HEK293 (cell line): ENCODE results near the gene BET1.

Source experiments
- CTCF ChIA-PET: fragments of 350-600 bp; formaldehyde crosslinking; extraction: SDS; loops from one replicate; lab custom pipeline; 2021; ENCODE audit warnings: antibody characterized with exemption; lab: Yijun Ruan, JAX
- POLR2A ChIA-PET: fragments of 300-600 bp; formaldehyde crosslinking; extraction: SDS; loops from one replicate; lab custom pipeline; 2020; ENCODE audit warnings: antibody characterized with exemption, inconsistent platforms; lab: Yijun Ruan, JAX
- H3K27ac ChIP-seq: fragments of 200-500 bp; sonication (Bioruptor generic); 2 replicates; pipeline ENCODE4 v1.5.1; 2014; ENCODE audit warnings: low read depth, low read length, control low read depth, inconsistent platforms; ENCODE audit errors: extremely low read depth
- H3K36me3 ChIP-seq, 2 experiments: fragments of 200-500 bp in 1 of 2; sonication (Bioruptor generic) in 1 of 2; 1 replicate in 1 of 2; 2 replicates in 1 of 2; pipeline ENCODE4 v1.5.1; 2014 to 2017; ENCODE audit warnings: inconsistent platforms in 2 of 2, low read length in 2 of 2; ENCODE audit not compliant: control insufficient read depth in 2 of 2, insufficient read depth in 1 of 2
- H3K4me1 ChIP-seq: fragments of 200-500 bp; sonication (Bioruptor generic); 2 replicates; pipeline ENCODE4 v1.5.1; 2014; ENCODE audit warnings: mild to moderate bottlenecking, low read length, inconsistent platforms; ENCODE audit not compliant: control insufficient read depth, insufficient read depth
- H3K4me3 ChIP-seq: 2 replicates; pipeline ENCODE4 v1.5.1; 2011; ENCODE audit warnings: low read depth, mild to moderate bottlenecking, control low read depth, low read length, moderate library complexity
- H3K9me3 ChIP-seq: fragments of 200-500 bp; sonication (Bioruptor generic); 2 replicates; pipeline ENCODE4 v1.5.1; 2014; ENCODE audit warnings: low read depth, low read length, inconsistent platforms; ENCODE audit not compliant: control insufficient read depth, insufficient read depth
- GFI1B ChIP-seq: fragments of 450-650 bp; formaldehyde crosslinking; IDR thresholded peaks from 2 replicates; pipeline ENCODE4 v1.5.1; 2016; ENCODE audit warnings: missing biosample characterization, missing genetic modification characterization
- KLF7 ChIP-seq: fragments of 450-650 bp; formaldehyde crosslinking; IDR thresholded peaks from 2 replicates; pipeline ENCODE4 v1.5.1; 2016; ENCODE audit warnings: missing biosample characterization, missing genetic modification characterization, borderline replicate concordance
- MEIS1 ChIP-seq: sonication (generic); formaldehyde crosslinking; IDR thresholded peaks from 2 replicates; pipeline ENCODE4 v1.8.1; 2022; ENCODE audit warnings: missing genetic modification reagents, mild to moderate bottlenecking, borderline replicate concordance
- PBX3 ChIP-seq: sonication (generic); formaldehyde crosslinking; IDR thresholded peaks from 2 replicates; pipeline ENCODE4 v1.8.1; 2022; ENCODE audit warnings: mild to moderate bottlenecking, moderate library complexity, missing genetic modification reagents
- RBAK ChIP-seq: fragments of 450-650 bp; formaldehyde crosslinking; IDR thresholded peaks from 2 replicates; pipeline ENCODE4 v1.5.1; 2016; ENCODE audit warnings: missing biosample characterization, missing genetic modification characterization
- SP7 ChIP-seq: fragments of 450-650 bp; formaldehyde crosslinking; IDR thresholded peaks from 2 replicates; pipeline ENCODE4 v1.5.1; 2016; ENCODE audit warnings: missing biosample characterization, missing genetic modification characterization
- TRIM28 ChIP-seq: IDR thresholded peaks from 2 replicates; pipeline ENCODE4 v1.6.1; 2011; ENCODE audit warnings: low read length, control low read depth, borderline replicate concordance
- WT1 ChIP-seq: fragments of 450-650 bp; formaldehyde crosslinking; IDR thresholded peaks from 2 replicates; pipeline ENCODE4 v1.5.1; 2016; ENCODE audit warnings: missing biosample characterization, missing genetic modification characterization
- ZEB2 ChIP-seq: fragments of 450-650 bp; formaldehyde crosslinking; IDR thresholded peaks from 2 replicates; pipeline ENCODE4 v1.5.1; 2016; ENCODE audit warnings: missing biosample characterization, missing genetic modification characterization
- ZFHX2 ChIP-seq: fragments of 450-650 bp; formaldehyde crosslinking; conservative IDR thresholded peaks from 2 replicates; pipeline ENCODE4 v1.5.1; 2016; ENCODE audit warnings: missing biosample characterization, missing genetic modification characterization
- ZFP37 ChIP-seq: fragments of 450-650 bp; formaldehyde crosslinking; IDR thresholded peaks from 2 replicates; pipeline ENCODE4 v1.5.1; 2016; ENCODE audit warnings: missing biosample characterization, missing genetic modification characterization
- ZNF138 ChIP-seq: fragments of 450-650 bp; formaldehyde crosslinking; IDR thresholded peaks from 2 replicates; pipeline ENCODE4 v1.5.1; 2016; ENCODE audit warnings: missing biosample characterization, missing genetic modification characterization, borderline replicate concordance
- ZNF16 ChIP-seq: fragments of 450-650 bp; formaldehyde crosslinking; IDR thresholded peaks from 2 replicates; pipeline ENCODE4 v1.5.1; 2016; ENCODE audit warnings: low read depth, missing biosample characterization, missing genetic modification characterization
- ZNF184 ChIP-seq: fragments of 450-650 bp; IDR thresholded peaks from 2 replicates; pipeline ENCODE4 v1.5.1; 2018; ENCODE audit warnings: missing biosample characterization, mild to moderate bottlenecking, missing genetic modification characterization
- ZNF2 ChIP-seq: fragments of 450-650 bp; formaldehyde crosslinking; IDR thresholded peaks from 2 replicates; pipeline ENCODE4 v1.5.1; 2016; ENCODE audit warnings: missing biosample characterization, missing genetic modification characterization
- ZNF292 ChIP-seq: fragments of 450-650 bp; formaldehyde crosslinking; IDR thresholded peaks from 2 replicates; pipeline ENCODE4 v1.5.1; 2016; ENCODE audit warnings: low read depth, missing biosample characterization, missing genetic modification characterization, borderline replicate concordance
- ZNF354C ChIP-seq: fragments of 450-650 bp; formaldehyde crosslinking; IDR thresholded peaks from 2 replicates; pipeline ENCODE4 v1.5.1; 2016; ENCODE audit warnings: missing biosample characterization, missing genetic modification characterization, low read depth, borderline replicate concordance
- ZNF366 ChIP-seq: fragments of 450-650 bp; formaldehyde crosslinking; conservative IDR thresholded peaks from 2 replicates; pipeline ENCODE4 v1.5.1; 2016; ENCODE audit warnings: missing biosample characterization, missing genetic modification characterization
- ZNF473 ChIP-seq: fragments of 450-650 bp; formaldehyde crosslinking; IDR thresholded peaks from 2 replicates; pipeline ENCODE4 v1.5.1; 2017; ENCODE audit warnings: missing biosample characterization, missing genetic modification characterization
- ZNF510 ChIP-seq: fragments of 450-650 bp; formaldehyde crosslinking; IDR thresholded peaks from 2 replicates; pipeline ENCODE4 v1.5.1; 2018; ENCODE audit warnings: mild to moderate bottlenecking, missing genetic modification characterization, missing biosample characterization; ENCODE audit not compliant: insufficient replicate concordance
- ZNF596 ChIP-seq: fragments of 450-650 bp; IDR thresholded peaks from 2 replicates; pipeline ENCODE4 v1.5.0; 2018; ENCODE audit warnings: missing biosample characterization, mild to moderate bottlenecking, missing genetic modification characterization, moderate library complexity
- ZNF629 ChIP-seq: fragments of 450-650 bp; formaldehyde crosslinking; IDR thresholded peaks from 2 replicates; pipeline ENCODE4 v1.5.1; 2017; ENCODE audit warnings: missing biosample characterization, missing genetic modification characterization
- ZNF768 ChIP-seq: fragments of 450-650 bp; formaldehyde crosslinking; IDR thresholded peaks from 2 replicates; pipeline ENCODE4 v1.5.1; 2018; ENCODE audit warnings: missing biosample characterization, mild to moderate bottlenecking, missing genetic modification characterization
- TF ChIP-seq, protein P1 (sequence below): fragments of 450-650 bp; formaldehyde crosslinking; IDR thresholded peaks from 2 replicates; pipeline ENCODE4 v1.5.1; 2016; ENCODE audit warnings: missing biosample characterization, missing genetic modification characterization
- TF ChIP-seq, protein P2 (sequence below): fragments of 450-650 bp; formaldehyde crosslinking; IDR thresholded peaks from 2 replicates; pipeline ENCODE4 v1.5.1; 2017; ENCODE audit warnings: missing biosample characterization, mild to moderate bottlenecking, missing genetic modification characterization, moderate library complexity

BET1 gene

DNA sequence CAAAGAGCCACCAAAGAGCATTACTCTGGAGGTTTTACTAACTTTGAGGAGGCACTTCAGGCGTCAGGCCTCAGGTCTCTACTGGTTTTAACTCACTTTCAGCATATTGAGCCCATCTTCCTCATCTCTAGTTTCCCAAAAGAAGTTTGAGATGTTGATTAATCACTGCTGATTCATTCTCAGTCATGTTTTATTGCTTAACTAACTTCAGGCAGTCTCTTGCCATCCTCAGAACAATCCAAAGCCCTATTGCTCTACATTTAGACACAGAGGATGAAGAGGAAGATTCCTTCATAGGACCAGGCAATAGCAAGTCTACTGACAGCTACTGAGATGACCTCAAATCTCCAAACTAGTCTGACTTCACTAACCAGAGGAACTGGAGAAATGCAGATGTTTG, 39.1 kb upstream of the BET1 start:
- no peak overlapping the region for H3K27ac ChIP-seq
- H3K4me1 ChIP-seq = peaks cover 9% of the 10 kb centered on the region; the same call in 1 of the 2 replicates
- TF ChIP-seq WT1 (tag by site-specific recombination) = no peak
- no peak for TF ChIP-seq MEIS1
- no peak for TF ChIP-seq ZNF596 (tag by site-specific recombination)
- TF ChIP-seq KLF7 = no peak
- TF ChIP-seq ZNF184 (tag by site-specific recombination) = no peak
- no peak for TF ChIP-seq ZNF2 (tag by site-specific recombination)
- TF ChIP-seq ZNF138 (tag by site-specific recombination) = no peak
- no peak for TF ChIP-seq ZNF366 (tag by site-specific recombination)
- TF ChIP-seq PBX3 (CRISPR knock-in tag) = no peak
- no peak for TF ChIP-seq ZNF629 (tag by site-specific recombination)
- TF ChIP-seq ZNF16 (tag by site-specific recombination) = no peak
- no peak for TF ChIP-seq ZNF473 (tag by site-specific recombination)
- TF ChIP-seq GFI1B (tag by site-specific recombination) = no peak
- no peak for TF ChIP-seq TRIM28
- TF ChIP-seq, protein P1, sequence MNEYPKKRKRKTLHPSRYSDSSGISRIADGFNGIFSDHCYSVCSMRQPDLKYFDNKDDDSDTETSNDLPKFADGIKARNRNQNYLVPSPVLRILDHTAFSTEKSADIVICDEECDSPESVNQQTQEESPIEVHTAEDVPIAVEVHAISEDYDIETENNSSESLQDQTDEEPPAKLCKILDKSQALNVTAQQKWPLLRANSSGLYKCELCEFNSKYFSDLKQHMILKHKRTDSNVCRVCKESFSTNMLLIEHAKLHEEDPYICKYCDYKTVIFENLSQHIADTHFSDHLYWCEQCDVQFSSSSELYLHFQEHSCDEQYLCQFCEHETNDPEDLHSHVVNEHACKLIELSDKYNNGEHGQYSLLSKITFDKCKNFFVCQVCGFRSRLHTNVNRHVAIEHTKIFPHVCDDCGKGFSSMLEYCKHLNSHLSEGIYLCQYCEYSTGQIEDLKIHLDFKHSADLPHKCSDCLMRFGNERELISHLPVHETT (tag by site-specific recombination) = no peak
- TF ChIP-seq ZFHX2 (tag by site-specific recombination) = no peak
- TF ChIP-seq, protein P2, sequence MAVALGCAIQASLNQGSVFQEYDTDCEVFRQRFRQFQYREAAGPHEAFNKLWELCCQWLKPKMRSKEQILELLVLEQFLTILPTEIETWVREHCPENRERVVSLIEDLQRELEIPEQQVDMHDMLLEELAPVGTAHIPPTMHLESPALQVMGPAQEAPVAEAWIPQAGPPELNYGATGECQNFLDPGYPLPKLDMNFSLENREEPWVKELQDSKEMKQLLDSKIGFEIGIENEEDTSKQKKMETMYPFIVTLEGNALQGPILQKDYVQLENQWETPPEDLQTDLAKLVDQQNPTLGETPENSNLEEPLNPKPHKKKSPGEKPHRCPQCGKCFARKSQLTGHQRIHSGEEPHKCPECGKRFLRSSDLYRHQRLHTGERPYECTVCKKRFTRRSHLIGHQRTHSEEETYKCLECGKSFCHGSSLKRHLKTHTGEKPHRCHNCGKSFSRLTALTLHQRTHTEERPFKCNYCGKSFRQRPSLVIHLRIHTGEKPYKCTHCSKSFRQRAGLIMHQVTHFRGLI (tag by site-specific recombination) = no peak
- TF ChIP-seq ZFP37 = no peak
- no peak for TF ChIP-seq ZNF292
- ChIA-PET POLR2A (no interaction called here), CTCF (no interaction called here)
- no peaks in the 10 kb centered on the region for H3K9me3 ChIP-seq
- no peaks in the 10 kb centered on the region for H3K36me3 ChIP-seq
- H3K4me3 ChIP-seq = no peak overlapping the region

GRCh38 chr7:94042381-94042780, 38.2 kb upstream of the BET1 start:
- no peaks in the 10 kb centered on the region for H3K36me3 ChIP-seq
- TF ChIP-seq ZNF354C (tag by site-specific recombination) (no peak), ZNF768 (tag by site-specific recombination) (no peak), SP7 (no peak), RBAK (tag by site-specific recombination) (no peak), ZEB2 (tag by site-specific recombination) (no peak), ZNF510 (tag by site-specific recombination) (no peak), WT1 (tag by site-specific recombination) (no peak)
- no peak overlapping the region for H3K27ac ChIP-seq
- H3K4me1 ChIP-seq = peaks cover 9% of the 10 kb centered on the region; the same call in 1 of the 2 replicates
- CTCF ChIA-PET = no interaction called here
- no peaks in the 10 kb centered on the region for H3K9me3 ChIP-seq
- POLR2A ChIA-PET = no interaction called here
- H3K4me3 ChIP-seq = no peak overlapping the region
